Activated CD4-positive, alpha-beta T cell treated with anti-CD3 and anti-CD28 coated beads, Interleukin-2, amount 10 ng/mL, durations not matched to agents 7 days and 5 days (primary cell): ENCODE data around the gene EXD2. TPM values are rescaled to one million over a fixed set of nuclear protein-coding genes. Genes with fewer than 3 reads are reported as not detected.

ENCODE experiments used
- CTCF ChIA-PET: fragments of 350-600 bp; sonication (Branson Sonifier 250); formaldehyde crosslinking; loops from one replicate; lab custom pipeline; 2021; ENCODE audit warnings: antibody characterized with exemption; lab: Charles Lee
- POLR2A ChIA-PET: fragments of 350-600 bp; sonication (Branson Sonifier 250); formaldehyde crosslinking; loops from one replicate; lab custom pipeline; 2021; ENCODE audit warnings: antibody characterized with exemption; lab: Charles Lee
- DNase-seq: peaks from one replicate; pipeline ENCODE4 v3.0.0-alpha.2; 2020
- H3K27ac Mint-ChIP-seq: one replicate; pipeline ENCODE4 v1.8.0; 2021; ENCODE audit warnings: mild to moderate bottlenecking, moderate library complexity, mixed read lengths
- H3K27me3 Mint-ChIP-seq: one replicate; pipeline ENCODE4 v1.8.0; 2021; ENCODE audit warnings: mixed read lengths
- H3K36me3 Mint-ChIP-seq: one replicate; pipeline ENCODE4 v1.8.0; 2021; ENCODE audit warnings: low read depth, mixed read lengths
- H3K4me1 Mint-ChIP-seq: one replicate; pipeline ENCODE4 v1.8.0; 2021; ENCODE audit warnings: mixed read lengths
- H3K4me3 Mint-ChIP-seq: one replicate; pipeline ENCODE4 v1.8.0; 2021; ENCODE audit warnings: mild to moderate bottlenecking, moderate library complexity, mixed read lengths
- H3K9me3 Mint-ChIP-seq: one replicate; pipeline ENCODE4 v1.8.0; 2021; ENCODE audit warnings: mixed read lengths
- total RNA-seq, 2 experiments: library from RNA; stranded (reverse); gene quantifications; one replicate each; pipeline ENCODE4 v1.2.3, GENCODE V29; 2021

Gene EXD2
- total RNA-seq, 2 experiments from 2014 or later, result 5.2 to 5.8 TPM

- peak; percentile 69 for DNase-seq
- no peak overlapping the region for H3K4me3 Mint-ChIP-seq
- H3K27me3 Mint-ChIP-seq, result no peaks in the 10 kb centered on the region
- no peaks in the 10 kb centered on the region for H3K36me3 Mint-ChIP-seq
- H3K4me1 Mint-ChIP-seq, result no peaks in the 10 kb centered on the region
- H3K27ac Mint-ChIP-seq, result no peak overlapping the region
- ChIA-PET CTCF (interaction anchor here (0.6 to 1.1 kb wide), 3 partner anchors 12 to 125 kb away, joined by 3 to 4 read pairs (median 4); no protein-coding TSS in a partner anchor), POLR2A (no interaction called here)
- H3K9me3 Mint-ChIP-seq, result no peaks in the 10 kb centered on the region
Observed at GRCh38 chr14:69242311-69243224, 51.3 kb downstream of the EXD2 start.

DNA sequence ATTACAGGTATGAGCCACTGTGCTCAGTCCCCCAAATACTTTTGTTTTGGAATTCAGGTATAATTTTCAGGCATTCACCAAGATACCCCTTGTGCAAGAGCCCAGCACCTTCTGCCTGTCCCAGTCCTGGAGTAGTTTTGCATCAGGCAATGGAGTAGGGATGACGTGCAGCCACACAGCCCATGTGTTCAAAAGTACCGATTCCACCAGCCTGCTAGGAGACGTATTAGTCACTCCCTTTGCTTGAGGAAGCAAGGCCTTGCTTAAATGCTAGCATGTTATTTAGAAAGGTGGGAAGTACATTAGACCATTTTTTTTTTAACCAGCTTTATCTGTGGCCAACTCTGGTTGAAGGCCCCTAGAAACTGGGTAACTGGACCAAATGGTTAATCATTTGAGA is 53.6 kb downstream of the EXD2 start:
- H3K27me3 Mint-ChIP-seq, result no peaks in the 10 kb centered on the region
- no peaks in the 10 kb centered on the region for H3K9me3 Mint-ChIP-seq
- H3K27ac Mint-ChIP-seq, result no peak overlapping the region
- ChIA-PET POLR2A (no interaction called here), CTCF (interaction anchor here (1.7 kb wide), 1 partner anchor 215 kb away, joined by 3 read pairs; no protein-coding TSS in a partner anchor)
- DNase-seq, result no peak
- no peaks in the 10 kb centered on the region for H3K36me3 Mint-ChIP-seq
- no peaks in the 10 kb centered on the region for H3K4me1 Mint-ChIP-seq
- no peak overlapping the region for H3K4me3 Mint-ChIP-seq

DNA sequence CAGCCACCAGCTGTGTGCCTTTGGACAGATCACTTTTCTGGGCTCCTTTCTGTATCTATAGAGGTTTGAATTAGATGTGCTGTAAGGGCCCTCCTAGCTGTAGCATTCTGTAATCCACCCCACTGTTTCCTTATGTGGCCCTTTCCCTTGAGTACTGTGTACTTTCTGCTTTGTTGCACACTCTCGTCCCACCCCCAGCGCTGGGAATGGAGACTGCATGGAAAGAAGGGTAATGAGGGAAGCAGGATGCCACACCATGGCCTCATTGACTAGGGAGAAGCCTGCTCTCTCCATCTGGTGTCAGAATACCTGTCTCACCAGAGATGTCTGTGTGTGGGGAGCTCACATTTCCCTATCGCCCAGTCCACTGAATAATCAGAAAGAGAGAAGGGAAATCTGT is 55.0 kb downstream of the EXD2 start:
- no peaks in the 10 kb centered on the region for H3K27me3 Mint-ChIP-seq
- no peak overlapping the region for H3K27ac Mint-ChIP-seq
- H3K4me3 Mint-ChIP-seq, result no peak overlapping the region
- CTCF ChIA-PET, result no interaction called here
- H3K9me3 Mint-ChIP-seq, result no peaks in the 10 kb centered on the region
- POLR2A ChIA-PET, result no interaction called here
- no peak for DNase-seq
- no peaks in the 10 kb centered on the region for H3K4me1 Mint-ChIP-seq
- H3K36me3 Mint-ChIP-seq, result no peaks in the 10 kb centered on the region

DNA sequence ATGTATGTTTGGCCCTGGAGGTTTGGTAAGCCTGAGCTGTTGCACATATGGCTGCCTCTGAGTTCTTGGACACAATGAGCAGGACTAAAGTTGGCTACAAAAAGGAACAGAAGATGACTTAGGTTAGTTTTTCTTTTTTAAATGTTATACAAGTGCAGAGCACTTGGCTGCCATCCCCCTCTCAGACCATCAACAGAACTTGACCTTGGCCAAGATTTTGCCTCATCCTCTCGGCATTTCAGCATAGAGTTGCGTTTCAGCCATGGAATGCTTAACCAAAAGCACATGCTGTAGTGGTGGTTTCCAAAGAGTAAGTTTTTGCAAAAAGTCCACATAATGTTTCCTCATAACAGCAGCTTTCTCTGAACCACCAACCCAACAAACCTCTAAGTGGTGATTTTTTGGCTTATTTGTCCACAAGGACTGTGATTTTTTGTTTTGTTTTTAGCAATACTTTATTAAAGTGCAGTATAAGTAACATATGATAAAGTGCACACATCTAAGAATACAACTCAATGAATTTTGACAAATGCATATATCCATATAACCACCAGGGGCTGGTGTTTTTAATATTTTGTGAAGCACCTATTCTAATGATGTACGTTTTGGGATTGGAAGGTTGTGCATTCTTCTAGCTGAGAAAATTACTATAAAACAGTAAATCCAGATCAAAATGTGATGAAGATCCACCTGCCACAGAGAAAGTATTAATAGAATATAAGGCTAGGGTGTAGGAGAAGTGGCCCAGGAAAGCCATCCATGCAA is 56.6 kb downstream of the EXD2 start:
- H3K27me3 Mint-ChIP-seq, result peaks cover 5% of the 10 kb centered on the region
- no peak overlapping the region for H3K4me3 Mint-ChIP-seq
- ChIA-PET POLR2A (interaction anchor here (0.6 kb wide), 1 partner anchor 150 kb away, joined by 3 read pairs; the partner anchor contains the start of gene ERH), CTCF (interaction anchor here (1.1 kb wide), 1 partner anchor 212 kb away, joined by 4 read pairs; no protein-coding TSS in a partner anchor)
- no peak overlapping the region for H3K27ac Mint-ChIP-seq
- no peaks in the 10 kb centered on the region for H3K36me3 Mint-ChIP-seq
- DNase-seq, result no peak
- H3K9me3 Mint-ChIP-seq, result no peaks in the 10 kb centered on the region
- H3K4me1 Mint-ChIP-seq, result no peaks in the 10 kb centered on the region

- no peaks in the 10 kb centered on the region for H3K36me3 Mint-ChIP-seq
- POLR2A ChIA-PET, result no interaction called here
- no peaks in the 10 kb centered on the region for H3K9me3 Mint-ChIP-seq
- no peak for DNase-seq
- CTCF ChIA-PET, result no interaction called here
- no peak overlapping the region for H3K4me3 Mint-ChIP-seq
- H3K27ac Mint-ChIP-seq, result no peak overlapping the region
- H3K4me1 Mint-ChIP-seq, result no peaks in the 10 kb centered on the region
- H3K27me3 Mint-ChIP-seq, result peaks cover 10% of the 10 kb centered on the region
Observed at GRCh38 chr14:69249603-69250002, 58.3 kb downstream of the EXD2 start.

GRCh38 chr14:69252851-69253250 is 61.6 kb downstream of the EXD2 start:
- no peaks in the 10 kb centered on the region for H3K4me1 Mint-ChIP-seq
- ChIA-PET CTCF (interaction anchor here (1.1 kb wide), 1 partner anchor 295 kb away, joined by 3 read pairs; no protein-coding TSS in a partner anchor), POLR2A (no interaction called here)
- H3K27me3 Mint-ChIP-seq, result peaks cover 21% of the 10 kb centered on the region
- H3K4me3 Mint-ChIP-seq, result no peak overlapping the region
- H3K36me3 Mint-ChIP-seq, result no peaks in the 10 kb centered on the region
- H3K9me3 Mint-ChIP-seq, result no peaks in the 10 kb centered on the region
- H3K27ac Mint-ChIP-seq, result no peak overlapping the region
- no peak for DNase-seq

- ChIA-PET POLR2A (no interaction called here), CTCF (no interaction called here)
- DNase-seq, result no peak
- Mint-ChIP-seq H3K36me3 (no peaks in the 10 kb centered on the region), H3K27me3 (peaks cover 62% of the 10 kb centered on the region), H3K9me3 (no peaks in the 10 kb centered on the region), H3K27ac (no peak overlapping the region), H3K4me1 (peaks cover 6% of the 10 kb centered on the region), H3K4me3 (no peak overlapping the region)
Observed at GRCh38 chr14:69259168-69259526, 67.8 kb downstream of the EXD2 start.

DNA sequence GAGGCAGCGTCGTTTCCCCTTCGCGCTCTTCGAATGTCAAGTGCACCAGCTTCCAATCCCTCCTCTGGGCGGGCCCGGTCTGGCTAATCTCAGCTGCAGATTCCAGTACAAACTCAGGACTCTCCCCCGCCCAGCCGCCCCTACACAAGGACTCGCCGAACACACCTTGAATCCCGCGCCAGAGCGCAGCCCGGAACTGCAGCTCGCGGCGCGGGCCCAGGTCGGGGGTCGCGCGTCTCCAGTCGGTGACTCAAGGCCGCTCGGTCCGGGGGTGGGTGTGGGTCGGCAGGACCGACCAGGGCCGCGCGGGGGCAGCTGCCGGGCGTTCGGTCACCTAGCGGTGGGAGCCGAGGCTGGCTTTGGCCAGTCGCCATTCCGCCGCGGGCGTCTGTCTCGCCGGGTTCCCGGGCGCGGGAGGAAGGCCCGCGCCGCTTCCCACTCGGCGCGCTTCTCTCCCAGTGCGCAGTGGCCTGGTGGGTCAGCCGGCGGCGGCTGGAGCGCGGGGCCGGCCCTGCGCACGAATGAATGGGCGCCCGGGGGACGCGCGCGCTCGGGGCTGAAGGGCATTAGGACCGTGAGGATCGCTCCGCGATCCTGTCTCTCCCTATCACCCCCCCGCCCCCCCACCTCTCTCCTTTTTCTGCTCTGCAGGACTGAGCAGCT is 68.4 kb downstream of the EXD2 start, which contains the start of gene GALNT16:
Gene GALNT16 (plus strand): TSS at position 632 of the 663 bp plus-strand sequence. CDS start 133 bp downstream, outside the sequence.
- H3K36me3 Mint-ChIP-seq, result no peaks in the 10 kb centered on the region
- H3K27me3 Mint-ChIP-seq, result peaks cover 62% of the 10 kb centered on the region
- no peak within 1 kb of the TSS for H3K27ac Mint-ChIP-seq
- peak within 1 kb of the TSS; percentile 47 for H3K4me3 Mint-ChIP-seq
- no peaks in the 10 kb centered on the region for H3K9me3 Mint-ChIP-seq
- peaks cover 6% of the 10 kb centered on the region for H3K4me1 Mint-ChIP-seq
- POLR2A ChIA-PET, result no interaction called here
- DNase-seq, result no peak
- CTCF ChIA-PET, result no interaction called here

- no peak overlapping the region for H3K27ac Mint-ChIP-seq
- ChIA-PET CTCF (interaction anchor here (0.5 to 1.6 kb wide), 4 partner anchors 10 to 205 kb away, joined by 3 to 5 read pairs (median 4); no protein-coding TSS in a partner anchor), POLR2A (no interaction called here)
- H3K9me3 Mint-ChIP-seq, result no peaks in the 10 kb centered on the region
- H3K4me1 Mint-ChIP-seq, result peaks cover 6% of the 10 kb centered on the region
- H3K27me3 Mint-ChIP-seq, result peaks cover 64% of the 10 kb centered on the region
- no peaks in the 10 kb centered on the region for H3K36me3 Mint-ChIP-seq
- no peak for DNase-seq
- H3K4me3 Mint-ChIP-seq, result peak overlapping the region; percentile 47
Observed at GRCh38 chr14:69260190-69260860, 69.0 kb downstream of the EXD2 start.

GRCh38 chr14:69260861-69261564 is 69.7 kb downstream of the EXD2 start:
- Mint-ChIP-seq H3K9me3 (no peaks in the 10 kb centered on the region), H3K27me3 (peaks cover 68% of the 10 kb centered on the region), H3K27ac (no peak overlapping the region), H3K4me3 (peak overlapping the region; percentile 44), H3K36me3 (no peaks in the 10 kb centered on the region), H3K4me1 (peaks cover 6% of the 10 kb centered on the region)
- ChIA-PET CTCF (interaction anchor here (0.5 to 1.6 kb wide), 5 partner anchors 10 to 205 kb away, joined by 3 to 5 read pairs (median 4); no protein-coding TSS in a partner anchor), POLR2A (no interaction called here)
- peak; percentile 35 for DNase-seq

DNA sequence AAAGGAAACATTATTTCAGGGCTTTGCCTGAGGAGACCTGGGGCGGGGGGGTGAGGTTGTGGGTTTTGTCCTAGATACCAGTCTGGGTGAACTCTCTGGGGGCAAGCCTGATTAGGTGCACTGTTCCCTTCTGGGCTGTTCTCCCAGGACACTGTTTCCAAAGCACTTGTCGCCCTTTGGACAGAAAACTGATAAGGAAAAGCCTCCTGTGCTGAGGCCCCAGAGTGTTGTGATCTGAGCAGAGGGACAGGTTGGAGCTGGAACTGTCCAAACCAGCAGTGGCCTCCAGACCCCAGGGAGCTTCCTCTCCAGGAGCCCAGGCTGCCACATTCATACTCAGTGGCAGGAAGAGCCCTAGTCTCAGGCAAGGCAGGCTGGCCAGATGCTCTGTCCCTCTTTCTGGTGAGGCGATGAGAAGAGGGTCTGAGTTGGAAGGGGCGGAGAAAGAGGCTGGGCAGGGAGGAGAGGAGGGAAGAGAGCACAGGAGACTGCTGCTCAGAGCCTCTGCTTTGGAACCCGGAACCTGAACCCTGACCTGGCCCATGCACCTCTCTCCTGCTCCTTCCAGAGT is 70.5 kb downstream of the EXD2 start:
- H3K4me1 Mint-ChIP-seq, result peaks cover 6% of the 10 kb centered on the region
- no peak overlapping the region for H3K4me3 Mint-ChIP-seq
- POLR2A ChIA-PET, result no interaction called here
- H3K9me3 Mint-ChIP-seq, result no peaks in the 10 kb centered on the region
- CTCF ChIA-PET, result interaction anchor here (0.8 to 1.7 kb wide), 4 partner anchors 9 to 220 kb away, joined by 3 to 6 read pairs (median 4); no protein-coding TSS in a partner anchor
- DNase-seq, result no peak
- peaks cover 64% of the 10 kb centered on the region for H3K27me3 Mint-ChIP-seq
- H3K27ac Mint-ChIP-seq, result no peak overlapping the region
- no peaks in the 10 kb centered on the region for H3K36me3 Mint-ChIP-seq
